IPS-20b (cell line): ENCODE results near the gene SYDE1.

ENCODE experiments used
- H3K27ac ChIP-seq: one replicate; pipeline ENCODE4 v1.5.1; 2013; ENCODE audit warnings: low read length
- H3K27me3 ChIP-seq: 2 replicates; pipeline ENCODE4 v1.6.1; 2013; ENCODE audit warnings: mild to moderate bottlenecking, low read length, inconsistent platforms; ENCODE audit not compliant: insufficient read depth
- H3K36me3 ChIP-seq: 2 replicates; pipeline ENCODE4 v1.6.1; 2013; ENCODE audit warnings: low read depth, mild to moderate bottlenecking, inconsistent platforms, low read length, moderate library complexity; ENCODE audit not compliant: insufficient read depth
- H3K4me1 ChIP-seq: 2 replicates; pipeline ENCODE4 v1.6.1; 2013; ENCODE audit warnings: mild to moderate bottlenecking, control low read depth, inconsistent platforms, low read length, moderate library complexity; ENCODE audit not compliant: insufficient read depth
- H3K4me3 ChIP-seq: 2 replicates; pipeline ENCODE4 v1.5.1; 2013; ENCODE audit warnings: mild to moderate bottlenecking, low read length, inconsistent platforms
- H3K9ac ChIP-seq: 2 replicates; pipeline ENCODE4 v1.6.1; 2013; ENCODE audit warnings: low read depth, mild to moderate bottlenecking, inconsistent platforms, low read length, moderate library complexity
- H3K9me3 ChIP-seq: 2 replicates; pipeline ENCODE4 v1.6.1; 2013; ENCODE audit warnings: mild to moderate bottlenecking, low read depth, low read length, inconsistent platforms; ENCODE audit not compliant: insufficient read depth

Gene SYDE1

GRCh38 chr19:15161028-15161984 is 54.1 kb downstream of the SYDE1 start:
- no peaks in the 10 kb centered on the region for H3K27me3 ChIP-seq
- no peaks in the 10 kb centered on the region for H3K9me3 ChIP-seq
- no peak overlapping the region for H3K4me3 ChIP-seq
- no peak overlapping the region for H3K9ac ChIP-seq
- peaks cover 49% of the 10 kb centered on the region for H3K36me3 ChIP-seq
- H3K4me1 ChIP-seq: no peaks in the 10 kb centered on the region
- no peak overlapping the region for H3K27ac ChIP-seq
